HG02759 (cell line): ENCODE results near the gene KBTBD13.

ENCODE experiments used
- ATAC-seq: cut with Tn5 transposase; IDR thresholded peaks from one replicate; pipeline ENCODE4 v1.9.1; 2021; ENCODE audit warnings: mild to moderate bottlenecking, moderate library complexity; ENCODE audit not compliant: unreplicated experiment

The KBTBD13 gene

DNA sequence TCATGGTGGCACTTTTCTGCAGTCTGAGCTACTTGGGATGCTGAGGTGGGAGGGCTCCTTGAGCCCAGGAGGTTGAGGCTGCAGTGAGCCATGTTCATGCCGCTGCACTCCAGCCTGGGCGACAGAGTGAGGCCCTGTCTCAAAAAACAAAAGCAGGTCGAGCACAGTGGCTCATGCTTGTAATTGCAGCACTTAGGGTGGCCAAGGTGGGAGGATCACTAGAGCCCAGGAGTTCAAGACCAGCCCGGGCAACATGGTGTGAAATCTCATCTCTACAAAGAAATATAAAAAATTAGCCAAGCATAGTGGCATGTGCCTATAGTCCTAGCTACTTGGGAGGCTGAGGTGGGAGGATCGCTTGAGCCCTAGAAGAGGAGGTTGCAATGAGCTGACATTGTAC is 28.5 kb downstream of the KBTBD13 start:
- ATAC-seq = no peak

DNA sequence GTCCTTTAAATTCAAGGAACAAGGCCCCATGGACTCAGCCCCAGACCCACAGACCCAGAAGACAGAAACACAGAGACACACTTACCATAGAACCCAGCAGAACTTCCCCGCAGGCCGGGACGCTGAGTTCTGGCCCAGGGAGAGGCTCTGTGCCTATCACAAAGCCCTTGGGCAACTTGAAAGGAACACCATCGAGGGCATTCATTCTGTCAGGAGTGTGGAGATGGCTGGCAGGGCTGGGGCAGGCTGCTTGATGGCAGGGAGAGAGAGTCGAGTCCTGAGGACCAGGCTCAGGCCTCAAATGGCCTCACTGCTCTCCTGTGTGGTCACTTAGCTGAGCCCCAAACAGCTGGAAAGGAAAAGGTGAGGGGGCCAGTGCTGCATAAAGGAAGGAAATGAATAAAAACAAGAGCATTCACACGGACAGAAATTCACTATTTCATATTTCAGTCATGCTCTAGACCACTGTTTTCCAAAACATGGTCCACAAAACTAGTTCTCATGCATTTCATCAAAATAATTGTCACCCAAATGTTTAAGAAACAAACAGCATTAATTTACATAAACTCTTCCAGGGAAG is 29.6 kb downstream of the KBTBD13 start:
- ATAC-seq = no peak

DNA sequence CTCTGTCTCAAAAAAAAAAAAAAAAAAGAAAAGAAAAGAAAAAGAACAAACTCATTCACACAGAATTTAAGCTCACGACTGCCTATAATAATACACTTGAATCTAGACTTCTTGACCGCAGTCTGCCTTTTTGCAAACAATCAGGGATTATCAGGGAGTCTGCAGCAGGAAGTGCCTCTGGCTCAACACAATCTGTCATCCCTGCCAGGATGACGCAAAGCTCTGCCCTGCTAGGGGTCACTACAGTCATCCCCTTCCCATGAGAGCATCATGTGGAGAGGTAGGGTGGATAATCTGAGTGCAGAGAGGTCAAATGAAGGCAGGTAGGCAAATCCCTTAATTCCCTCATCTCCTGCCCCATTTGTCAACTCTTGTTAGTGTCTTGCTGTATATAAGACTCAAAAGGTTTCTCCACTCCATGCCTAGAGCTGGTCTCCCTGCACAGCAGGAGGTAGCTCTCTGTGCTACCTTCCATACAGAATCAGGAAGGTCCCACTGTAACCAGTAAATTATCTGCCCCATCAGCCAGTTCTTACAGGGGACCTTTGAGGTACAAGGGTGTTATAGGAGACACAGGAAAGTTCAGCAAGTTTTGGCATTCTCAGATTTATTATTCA is 34.2 kb downstream of the KBTBD13 start:
- no peak for ATAC-seq

DNA sequence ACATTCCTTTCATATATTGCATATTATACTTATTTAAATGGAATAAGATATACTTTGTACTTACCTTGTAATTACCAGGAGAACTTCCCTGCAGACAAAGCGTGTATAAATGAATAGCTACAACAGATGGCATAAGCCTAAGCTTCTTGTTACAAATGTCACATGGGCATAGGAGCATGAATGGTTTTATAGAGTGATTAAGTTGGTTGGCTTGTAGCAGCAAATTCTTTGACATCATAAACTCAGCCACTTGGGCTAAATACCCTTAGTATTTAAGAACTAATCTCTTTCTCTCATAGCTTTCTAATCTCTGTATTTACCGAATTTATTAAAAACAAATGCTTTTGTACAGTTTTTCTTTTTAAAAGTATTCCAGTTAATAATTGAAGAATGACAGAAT is 38.5 kb downstream of the KBTBD13 start, which contains the start of gene UBAP1L:
Gene UBAP1L, minus strand, starts transcription at position 115 of the 400 bp plus-strand sequence. CDS start 8,985 bp downstream, outside the sequence.
- no peak for ATAC-seq

DNA sequence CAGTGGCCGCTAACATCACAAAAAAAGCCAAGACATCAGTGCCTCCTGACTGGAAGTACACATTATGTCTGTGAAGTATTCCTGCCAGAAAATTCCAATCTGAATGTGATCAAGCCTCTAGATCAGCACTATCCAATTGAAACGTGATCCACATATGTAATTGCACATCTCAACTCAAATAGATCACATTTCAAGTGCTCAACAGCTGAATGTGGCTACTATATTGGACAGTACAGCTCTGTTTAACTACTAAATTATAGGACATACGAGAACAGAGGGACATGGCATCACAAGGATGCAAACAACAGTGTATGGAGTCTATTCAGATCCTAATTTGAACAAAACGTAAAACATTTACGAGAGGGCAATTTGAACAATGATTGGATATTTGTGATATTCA is 39.0 kb downstream of the KBTBD13 start:
- no peak for ATAC-seq
